HEK293 (cell line): ENCODE data around the gene COX20.

Source experiments
- GLIS2 ChIP-seq: fragments of 450-650 bp; formaldehyde crosslinking; IDR thresholded peaks from 2 replicates; pipeline ENCODE4 v1.5.1; 2016; ENCODE audit warnings: missing biosample characterization, missing genetic modification characterization
- KLF1 ChIP-seq: fragments of 450-650 bp; formaldehyde crosslinking; IDR thresholded peaks from 2 replicates; pipeline ENCODE4 v1.5.1; 2016; ENCODE audit warnings: missing biosample characterization, missing genetic modification characterization
- KLF7 ChIP-seq: fragments of 450-650 bp; formaldehyde crosslinking; IDR thresholded peaks from 2 replicates; pipeline ENCODE4 v1.5.1; 2016; ENCODE audit warnings: missing biosample characterization, missing genetic modification characterization, borderline replicate concordance
- PRDM1 ChIP-seq: fragments of 450-650 bp; formaldehyde crosslinking; IDR thresholded peaks from 2 replicates; pipeline ENCODE4; 2016; ENCODE audit warnings: missing biosample characterization, missing genetic modification characterization
- RBAK ChIP-seq: fragments of 450-650 bp; formaldehyde crosslinking; IDR thresholded peaks from 2 replicates; pipeline ENCODE4 v1.5.1; 2016; ENCODE audit warnings: missing biosample characterization, missing genetic modification characterization
- SETDB1 ChIP-seq: IDR thresholded peaks from one replicate; pipeline ENCODE4 v1.6.1; 2017; ENCODE audit warnings: mild to moderate bottlenecking, low read length, moderate library complexity, mixed read lengths; ENCODE audit not compliant: insufficient read length
- WT1 ChIP-seq: fragments of 450-650 bp; formaldehyde crosslinking; IDR thresholded peaks from 2 replicates; pipeline ENCODE4 v1.5.1; 2016; ENCODE audit warnings: missing biosample characterization, missing genetic modification characterization
- ZBTB20 ChIP-seq: fragments of 450-650 bp; formaldehyde crosslinking; IDR thresholded peaks from 2 replicates; pipeline ENCODE4 v1.5.1; 2016; ENCODE audit warnings: missing biosample characterization, missing genetic modification characterization
- ZBTB7A ChIP-seq: fragments of 450-650 bp; formaldehyde crosslinking; IDR thresholded peaks from 2 replicates; pipeline ENCODE4 v1.5.1; 2016; ENCODE audit warnings: low read depth, missing biosample characterization, missing genetic modification characterization
- ZBTB8A ChIP-seq: fragments of 450-650 bp; formaldehyde crosslinking; IDR thresholded peaks from 2 replicates; pipeline ENCODE4 v1.5.1; 2016; ENCODE audit warnings: missing biosample characterization, missing genetic modification characterization
- ZFP37 ChIP-seq: fragments of 450-650 bp; formaldehyde crosslinking; IDR thresholded peaks from 2 replicates; pipeline ENCODE4 v1.5.1; 2016; ENCODE audit warnings: missing biosample characterization, missing genetic modification characterization
- ZNF146 ChIP-seq: fragments of 450-650 bp; formaldehyde crosslinking; IDR thresholded peaks from 2 replicates; pipeline ENCODE4 v1.5.1; 2016; ENCODE audit warnings: missing biosample characterization, missing genetic modification characterization
- ZNF155 ChIP-seq: fragments of 450-650 bp; formaldehyde crosslinking; IDR thresholded peaks from 2 replicates; pipeline ENCODE4 v1.5.1; 2016; ENCODE audit warnings: missing biosample characterization, missing genetic modification characterization
- ZNF2 ChIP-seq: fragments of 450-650 bp; formaldehyde crosslinking; IDR thresholded peaks from 2 replicates; pipeline ENCODE4 v1.5.1; 2016; ENCODE audit warnings: missing biosample characterization, missing genetic modification characterization
- ZNF221 ChIP-seq: fragments of 450-650 bp; formaldehyde crosslinking; IDR thresholded peaks from 2 replicates; pipeline ENCODE4 v1.5.1; 2017; ENCODE audit warnings: missing biosample characterization, missing genetic modification characterization, borderline replicate concordance
- ZNF23 ChIP-seq: fragments of 450-650 bp; formaldehyde crosslinking; IDR thresholded peaks from 2 replicates; pipeline ENCODE4 v1.5.1; 2016; ENCODE audit warnings: missing biosample characterization, missing genetic modification characterization, borderline replicate concordance
- ZNF366 ChIP-seq: fragments of 450-650 bp; formaldehyde crosslinking; conservative IDR thresholded peaks from 2 replicates; pipeline ENCODE4 v1.5.1; 2016; ENCODE audit warnings: missing biosample characterization, missing genetic modification characterization
- ZNF473 ChIP-seq: fragments of 450-650 bp; formaldehyde crosslinking; IDR thresholded peaks from 2 replicates; pipeline ENCODE4 v1.5.1; 2017; ENCODE audit warnings: missing biosample characterization, missing genetic modification characterization
- ZNF560 ChIP-seq: fragments of 450-650 bp; formaldehyde crosslinking; IDR thresholded peaks from 2 replicates; pipeline ENCODE4 v1.5.1; 2017; ENCODE audit warnings: missing biosample characterization, missing genetic modification characterization, borderline replicate concordance
- ZNF561 ChIP-seq: fragments of 450-650 bp; IDR thresholded peaks from 2 replicates; pipeline ENCODE4 v1.5.1; 2018; ENCODE audit warnings: missing biosample characterization, missing genetic modification characterization, borderline replicate concordance
- ZNF658 ChIP-seq: fragments of 450-650 bp; formaldehyde crosslinking; IDR thresholded peaks from 2 replicates; pipeline ENCODE4; 2016; ENCODE audit warnings: missing biosample characterization, missing genetic modification characterization
- ZNF670 ChIP-seq: fragments of 450-650 bp; formaldehyde crosslinking; IDR thresholded peaks from 2 replicates; pipeline ENCODE4 v1.5.1; 2016; ENCODE audit warnings: missing biosample characterization, missing genetic modification characterization, low read depth
- ZNF792 ChIP-seq: fragments of 450-650 bp; formaldehyde crosslinking; IDR thresholded peaks from 2 replicates; pipeline ENCODE4 v1.5.1; 2016; ENCODE audit warnings: missing biosample characterization, missing genetic modification characterization
- ZNF830 ChIP-seq: fragments of 450-650 bp; IDR thresholded peaks from 2 replicates; pipeline ENCODE4 v1.5.0; 2018; ENCODE audit warnings: missing biosample characterization, missing genetic modification characterization, low read depth, mild to moderate bottlenecking, moderate library complexity
- ZNF837 ChIP-seq: fragments of 450-650 bp; formaldehyde crosslinking; IDR thresholded peaks from 2 replicates; pipeline ENCODE4 v1.5.1; 2016; ENCODE audit warnings: missing biosample characterization, missing genetic modification characterization
- ZSCAN30 ChIP-seq: fragments of 450-650 bp; IDR thresholded peaks from 2 replicates; pipeline ENCODE4 v1.5.1; 2018; ENCODE audit warnings: missing biosample characterization, mild to moderate bottlenecking, missing genetic modification characterization, moderate library complexity
- TF ChIP-seq, protein P1 (sequence below): fragments of 450-650 bp; formaldehyde crosslinking; IDR thresholded peaks from 2 replicates; pipeline ENCODE4 v1.5.1; 2016; ENCODE audit warnings: missing biosample characterization, missing genetic modification characterization
- TF ChIP-seq, protein P2 (sequence below): fragments of 450-650 bp; formaldehyde crosslinking; IDR thresholded peaks from 2 replicates; pipeline ENCODE4 v1.5.1; 2017; ENCODE audit warnings: missing biosample characterization, missing genetic modification characterization
- TF ChIP-seq, protein P3 (sequence below): fragments of 450-650 bp; formaldehyde crosslinking; IDR thresholded peaks from 2 replicates; pipeline ENCODE4 v1.5.1; 2016; ENCODE audit warnings: missing biosample characterization, missing genetic modification characterization, borderline replicate concordance
- TF ChIP-seq, protein P4 (sequence below): fragments of 450-650 bp; formaldehyde crosslinking; optimal IDR thresholded peaks from 2 replicates; pipeline ENCODE3; 2016; ENCODE audit warnings: missing biosample characterization, mild to moderate bottlenecking, missing genetic modification characterization
- TF ChIP-seq, protein P5 (sequence below): fragments of 450-650 bp; formaldehyde crosslinking; IDR thresholded peaks from 2 replicates; pipeline ENCODE4 v1.5.1; 2016; ENCODE audit warnings: missing biosample characterization, missing genetic modification characterization

The COX20 gene

DNA sequence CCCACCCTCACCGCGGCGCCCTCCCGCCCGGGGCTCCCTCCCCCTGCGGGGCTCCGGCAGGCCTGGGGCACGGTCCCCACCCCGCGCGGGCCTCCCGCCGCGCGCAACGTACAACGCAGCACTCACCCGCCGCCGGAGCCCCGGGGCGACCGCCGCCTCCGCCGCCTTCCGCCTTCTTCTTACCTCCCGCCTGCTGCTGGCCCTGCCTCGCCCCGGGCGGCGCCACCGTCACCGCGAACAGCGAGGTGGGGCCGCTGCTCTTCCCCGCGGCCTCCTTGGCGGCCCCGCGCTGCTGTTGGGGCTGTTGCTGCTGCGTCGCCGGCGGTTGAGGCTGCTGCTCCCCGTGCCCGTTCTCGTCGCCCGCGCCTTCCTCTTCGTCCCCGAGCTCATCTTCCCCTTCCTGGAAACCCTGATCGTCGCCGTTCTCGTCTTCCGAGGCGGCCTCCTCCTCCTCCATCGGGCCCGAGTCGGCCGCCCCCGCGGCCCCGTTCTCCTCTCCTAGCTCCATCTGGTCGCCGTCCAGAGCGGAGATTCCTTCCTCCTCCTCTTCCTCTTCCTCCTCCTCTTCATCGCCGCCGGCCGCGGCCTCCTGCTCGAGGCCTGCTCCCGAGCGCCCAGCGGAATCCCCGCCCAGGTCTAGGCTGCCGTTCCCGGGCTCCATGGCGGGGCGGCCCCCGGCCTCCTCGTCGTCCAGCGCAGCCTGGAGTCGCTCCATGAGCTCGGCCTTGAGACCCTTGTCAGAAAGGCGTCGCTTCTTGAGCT is 28.2 kb downstream of the COX20 start (continued):
- TF ChIP-seq KLF1 (tag by site-specific recombination) (peak; percentile 6; the same call in 1 of the 2 replicates), ZSCAN30 (no peak), PRDM1 (no peak), RBAK (peak; percentile 16; the same call in 1 of the 2 replicates), ZNF560 (tag by site-specific recombination) (no peak), ZNF2 (tag by site-specific recombination) (peak; percentile 82; the same call in 1 of the 2 replicates), ZNF670 (tag by site-specific recombination) (no peak), ZNF146 (tag by site-specific recombination) (peak; percentile 59; the same call in 1 of the 2 replicates), ZNF830 (tag by site-specific recombination) (no peak), ZBTB20 (tag by site-specific recombination) (peak; percentile 73; the same call in 1 of the 2 replicates), ZBTB7A (tag by site-specific recombination) (0 out of 2 replicates have a peak, but pooled peaks have one; percentile 38), ZNF221 (no peak), SETDB1 (no peak), ZNF23 (peak; percentile 61; the same call in 1 of the 2 replicates), KLF7 (no peak; the same call in 1 of the 2 replicates), ZNF658 (tag by site-specific recombination) (no peak), ZBTB8A (tag by site-specific recombination) (no peak; the same call in 1 of the 2 replicates), GLIS2 (tag by site-specific recombination) (peak; percentile 73), ZNF366 (tag by site-specific recombination) (no peak), ZNF561 (tag by site-specific recombination) (peak; percentile 36; the same call in 1 of the 2 replicates), ZFP37 (tag by site-specific recombination) (peak; percentile 92), WT1 (tag by site-specific recombination) (no peak; the same call in 1 of the 2 replicates), ZNF473 (tag by site-specific recombination) (no peak), ZNF155 (tag by site-specific recombination) (no peak), ZNF837 (tag by site-specific recombination) (peak; percentile 88; the same call in 1 of the 2 replicates), ZNF792 (tag by site-specific recombination) (no peak)
- TF ChIP-seq, protein P1, sequence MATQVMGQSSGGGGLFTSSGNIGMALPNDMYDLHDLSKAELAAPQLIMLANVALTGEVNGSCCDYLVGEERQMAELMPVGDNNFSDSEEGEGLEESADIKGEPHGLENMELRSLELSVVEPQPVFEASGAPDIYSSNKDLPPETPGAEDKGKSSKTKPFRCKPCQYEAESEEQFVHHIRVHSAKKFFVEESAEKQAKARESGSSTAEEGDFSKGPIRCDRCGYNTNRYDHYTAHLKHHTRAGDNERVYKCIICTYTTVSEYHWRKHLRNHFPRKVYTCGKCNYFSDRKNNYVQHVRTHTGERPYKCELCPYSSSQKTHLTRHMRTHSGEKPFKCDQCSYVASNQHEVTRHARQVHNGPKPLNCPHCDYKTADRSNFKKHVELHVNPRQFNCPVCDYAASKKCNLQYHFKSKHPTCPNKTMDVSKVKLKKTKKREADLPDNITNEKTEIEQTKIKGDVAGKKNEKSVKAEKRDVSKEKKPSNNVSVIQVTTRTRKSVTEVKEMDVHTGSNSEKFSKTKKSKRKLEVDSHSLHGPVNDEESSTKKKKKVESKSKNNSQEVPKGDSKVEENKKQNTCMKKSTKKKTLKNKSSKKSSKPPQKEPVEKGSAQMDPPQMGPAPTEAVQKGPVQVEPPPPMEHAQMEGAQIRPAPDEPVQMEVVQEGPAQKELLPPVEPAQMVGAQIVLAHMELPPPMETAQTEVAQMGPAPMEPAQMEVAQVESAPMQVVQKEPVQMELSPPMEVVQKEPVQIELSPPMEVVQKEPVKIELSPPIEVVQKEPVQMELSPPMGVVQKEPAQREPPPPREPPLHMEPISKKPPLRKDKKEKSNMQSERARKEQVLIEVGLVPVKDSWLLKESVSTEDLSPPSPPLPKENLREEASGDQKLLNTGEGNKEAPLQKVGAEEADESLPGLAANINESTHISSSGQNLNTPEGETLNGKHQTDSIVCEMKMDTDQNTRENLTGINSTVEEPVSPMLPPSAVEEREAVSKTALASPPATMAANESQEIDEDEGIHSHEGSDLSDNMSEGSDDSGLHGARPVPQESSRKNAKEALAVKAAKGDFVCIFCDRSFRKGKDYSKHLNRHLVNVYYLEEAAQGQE (tag by site-specific recombination): peak; percentile 40; the same call in 1 of the 2 replicates
- TF ChIP-seq, protein P2, sequence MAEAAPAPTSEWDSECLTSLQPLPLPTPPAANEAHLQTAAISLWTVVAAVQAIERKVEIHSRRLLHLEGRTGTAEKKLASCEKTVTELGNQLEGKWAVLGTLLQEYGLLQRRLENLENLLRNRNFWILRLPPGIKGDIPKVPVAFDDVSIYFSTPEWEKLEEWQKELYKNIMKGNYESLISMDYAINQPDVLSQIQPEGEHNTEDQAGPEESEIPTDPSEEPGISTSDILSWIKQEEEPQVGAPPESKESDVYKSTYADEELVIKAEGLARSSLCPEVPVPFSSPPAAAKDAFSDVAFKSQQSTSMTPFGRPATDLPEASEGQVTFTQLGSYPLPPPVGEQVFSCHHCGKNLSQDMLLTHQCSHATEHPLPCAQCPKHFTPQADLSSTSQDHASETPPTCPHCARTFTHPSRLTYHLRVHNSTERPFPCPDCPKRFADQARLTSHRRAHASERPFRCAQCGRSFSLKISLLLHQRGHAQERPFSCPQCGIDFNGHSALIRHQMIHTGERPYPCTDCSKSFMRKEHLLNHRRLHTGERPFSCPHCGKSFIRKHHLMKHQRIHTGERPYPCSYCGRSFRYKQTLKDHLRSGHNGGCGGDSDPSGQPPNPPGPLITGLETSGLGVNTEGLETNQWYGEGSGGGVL: no peak
- TF ChIP-seq, protein P3, sequence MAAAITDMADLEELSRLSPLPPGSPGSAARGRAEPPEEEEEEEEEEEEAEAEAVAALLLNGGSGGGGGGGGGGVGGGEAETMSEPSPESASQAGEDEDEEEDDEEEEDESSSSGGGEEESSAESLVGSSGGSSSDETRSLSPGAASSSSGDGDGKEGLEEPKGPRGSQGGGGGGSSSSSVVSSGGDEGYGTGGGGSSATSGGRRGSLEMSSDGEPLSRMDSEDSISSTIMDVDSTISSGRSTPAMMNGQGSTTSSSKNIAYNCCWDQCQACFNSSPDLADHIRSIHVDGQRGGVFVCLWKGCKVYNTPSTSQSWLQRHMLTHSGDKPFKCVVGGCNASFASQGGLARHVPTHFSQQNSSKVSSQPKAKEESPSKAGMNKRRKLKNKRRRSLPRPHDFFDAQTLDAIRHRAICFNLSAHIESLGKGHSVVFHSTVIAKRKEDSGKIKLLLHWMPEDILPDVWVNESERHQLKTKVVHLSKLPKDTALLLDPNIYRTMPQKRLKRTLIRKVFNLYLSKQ (tag by site-specific recombination): peak; percentile 91; the same call in 1 of the 2 replicates
- TF ChIP-seq, protein P4, sequence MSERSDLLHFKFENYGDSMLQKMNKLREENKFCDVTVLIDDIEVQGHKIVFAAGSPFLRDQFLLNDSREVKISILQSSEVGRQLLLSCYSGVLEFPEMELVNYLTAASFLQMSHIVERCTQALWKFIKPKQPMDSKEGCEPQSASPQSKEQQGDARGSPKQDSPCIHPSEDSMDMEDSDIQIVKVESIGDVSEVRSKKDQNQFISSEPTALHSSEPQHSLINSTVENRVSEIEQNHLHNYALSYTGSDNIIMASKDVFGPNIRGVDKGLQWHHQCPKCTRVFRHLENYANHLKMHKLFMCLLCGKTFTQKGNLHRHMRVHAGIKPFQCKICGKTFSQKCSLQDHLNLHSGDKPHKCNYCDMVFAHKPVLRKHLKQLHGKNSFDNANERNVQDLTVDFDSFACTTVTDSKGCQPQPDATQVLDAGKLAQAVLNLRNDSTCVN: no peak
- TF ChIP-seq, protein P5, sequence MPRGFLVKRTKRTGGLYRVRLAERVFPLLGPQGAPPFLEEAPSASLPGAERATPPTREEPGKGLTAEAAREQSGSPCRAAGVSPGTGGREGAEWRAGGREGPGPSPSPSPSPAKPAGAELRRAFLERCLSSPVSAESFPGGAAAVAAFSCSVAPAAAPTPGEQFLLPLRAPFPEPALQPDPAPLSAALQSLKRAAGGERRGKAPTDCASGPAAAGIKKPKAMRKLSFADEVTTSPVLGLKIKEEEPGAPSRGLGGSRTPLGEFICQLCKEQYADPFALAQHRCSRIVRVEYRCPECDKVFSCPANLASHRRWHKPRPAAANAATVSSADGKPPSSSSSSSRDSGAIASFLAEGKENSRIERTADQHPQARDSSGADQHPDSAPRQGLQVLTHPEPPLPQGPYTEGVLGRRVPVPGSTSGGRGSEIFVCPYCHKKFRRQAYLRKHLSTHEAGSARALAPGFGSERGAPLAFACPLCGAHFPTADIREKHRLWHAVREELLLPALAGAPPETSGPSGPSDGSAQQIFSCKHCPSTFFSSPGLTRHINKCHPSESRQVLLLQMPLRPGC (tag by site-specific recombination): no peak
